ENCODE measurements around the gene RELL2.
"Not testable (repeated sequence)": the region's sequence is repeated elsewhere in the genome, so short reads cannot be mapped to it uniquely, and the experiment has no call there.

Gene RELL2

GRCh38 chr5:141636413-141637122 lies at the start of gene RELL2, which contains the start of gene HDAC3:
Gene RELL2 (plus strand): TSS chr5:141636997. CDS start chr5:141638226, 1,229 bp downstream.
Gene HDAC3 (minus strand): TSS chr5:141636849. CDS start chr5:141636790, 59 bp downstream.
- peak; percentile 77 for DNase-seq (ENCODE audit: low read depth)

- DNase-seq (ENCODE audit: low read depth): no peak
These were observed 46.7 kb upstream of the RELL2 start for GRCh38 chr5:141590127-141590526.

- DNase-seq (ENCODE audit: low read depth): no peak
These were observed 39.9 kb upstream of the RELL2 start for GRCh38 chr5:141596867-141597266.

GRCh38 chr5:141597394-141597793 lies 39.4 kb upstream of the RELL2 start:
- peak; percentile 22 for DNase-seq (ENCODE audit: low read depth)

GRCh38 chr5:141597814-141598213 lies 39.0 kb upstream of the RELL2 start:
- no peak for DNase-seq (ENCODE audit: low read depth)

- DNase-seq (ENCODE audit: low read depth): peak; percentile 58
These were observed 38.1 kb upstream of the RELL2 start for GRCh38 chr5:141598391-141599345.

- DNase-seq (ENCODE audit: low read depth): no peak
These were observed 34.2 kb upstream of the RELL2 start for GRCh38 chr5:141602606-141603005.

GRCh38 chr5:141603923-141604717 lies 32.7 kb upstream of the RELL2 start:
- peak; percentile 94 for DNase-seq (ENCODE audit: low read depth)

GRCh38 chr5:141605523-141606277 lies 31.1 kb upstream of the RELL2 start:
- no peak for DNase-seq (ENCODE audit: low read depth)

- no peak for DNase-seq (ENCODE audit: low read depth)
These were observed 28.8 kb upstream of the RELL2 start for GRCh38 chr5:141608046-141608445.

GRCh38 chr5:141608557-141608956 lies 28.2 kb upstream of the RELL2 start:
- DNase-seq (ENCODE audit: low read depth): no peak

GRCh38 chr5:141609044-141609443 lies 27.8 kb upstream of the RELL2 start:
- DNase-seq (ENCODE audit: low read depth): no peak

GRCh38 chr5:141609921-141610320 lies 26.9 kb upstream of the RELL2 start:
- DNase-seq (ENCODE audit: low read depth): not testable (repeated sequence)

GRCh38 chr5:141611289-141611688 lies 25.5 kb upstream of the RELL2 start:
- DNase-seq (ENCODE audit: low read depth): peak; percentile 35

GRCh38 chr5:141613344-141613743 lies 23.5 kb upstream of the RELL2 start:
- DNase-seq (ENCODE audit: low read depth): no peak

GRCh38 chr5:141615991-141616720 lies 20.6 kb upstream of the RELL2 start:
- DNase-seq (ENCODE audit: low read depth): no peak

GRCh38 chr5:141617128-141617527 lies 19.7 kb upstream of the RELL2 start:
- no peak for DNase-seq (ENCODE audit: low read depth)

- DNase-seq (ENCODE audit: low read depth): no peak
These were observed 19.1 kb upstream of the RELL2 start for GRCh38 chr5:141617682-141618029.

GRCh38 chr5:141618030-141618803 lies 18.6 kb upstream of the RELL2 start:
- no peak for DNase-seq (ENCODE audit: low read depth)
